Loucy (cell line): ENCODE results near the gene GABBR2.

Experiments
- H2AFZ ChIP-seq: fragments of 200-600 bp; sonication (generic); 2 replicates; pipeline ENCODE4 v1.6.0; 2016; ENCODE audit warnings: antibody characterized with exemption, mild to moderate bottlenecking, low read length, moderate library complexity
- H3F3A ChIP-seq: fragments of 200-600 bp; 2 replicates; pipeline ENCODE4 v1.6.0; 2016; ENCODE audit warnings: antibody characterized with exemption, low read depth, mild to moderate bottlenecking
- H3K27me3 ChIP-seq: fragments of 200-600 bp; sonication (generic); 2 replicates; pipeline ENCODE4 v1.6.1; 2014; ENCODE audit warnings: low read length, mild to moderate bottlenecking; ENCODE audit not compliant: insufficient read depth, poor library complexity, severe bottlenecking
- H3K36me3 ChIP-seq: fragments of 200-600 bp; sonication (generic); 2 replicates; pipeline ENCODE4 v1.6.1; 2016; ENCODE audit warnings: low read length; ENCODE audit not compliant: insufficient read depth
- H3K4me1 ChIP-seq: fragments of 200-600 bp; sonication (generic); 2 replicates; pipeline ENCODE4 v1.5.1; 2014; ENCODE audit warnings: low read length, mild to moderate bottlenecking; ENCODE audit not compliant: insufficient read depth, poor library complexity, severe bottlenecking
- H3K4me2 ChIP-seq: fragments of 200-600 bp; sonication (generic); 2 replicates; pipeline ENCODE4 v1.6.0; 2014; ENCODE audit warnings: antibody characterized with exemption, low read length, low read depth, mild to moderate bottlenecking; ENCODE audit not compliant: poor library complexity, severe bottlenecking
- H3K4me3 ChIP-seq: fragments of 200-600 bp; sonication (generic); 2 replicates; pipeline ENCODE4 v1.5.1; 2014; ENCODE audit warnings: low read length, mild to moderate bottlenecking, mixed read lengths; ENCODE audit not compliant: poor library complexity, severe bottlenecking
- H3K79me2 ChIP-seq: fragments of 200-600 bp; sonication (generic); 2 replicates; pipeline ENCODE4 v1.6.1; 2014; ENCODE audit warnings: low read length; ENCODE audit not compliant: insufficient read depth
- H3K9ac ChIP-seq: fragments of 200-600 bp; sonication (generic); 2 replicates; pipeline ENCODE4 v1.6.0; 2014; ENCODE audit warnings: mild to moderate bottlenecking, low read depth, low read length, moderate library complexity; ENCODE audit not compliant: poor library complexity, severe bottlenecking
- H3K9me2 ChIP-seq: fragments of 200-600 bp; sonication (generic); replicated peaks from 2 replicates; pipeline ENCODE4 v1.6.1; 2016; ENCODE audit warnings: low read depth, low read length, mixed read lengths
- H3K9me3 ChIP-seq: fragments of 200-600 bp; sonication (generic); 2 replicates; pipeline ENCODE4 v1.6.1; 2014; ENCODE audit warnings: mild to moderate bottlenecking, antibody characterized with exemption, low read length, low read depth; ENCODE audit not compliant: insufficient read depth
- H4K20me1 ChIP-seq: fragments of 200-600 bp; sonication (generic); 2 replicates; pipeline ENCODE4 v1.6.0; 2014; ENCODE audit warnings: antibody characterized with exemption, low read length, mild to moderate bottlenecking; ENCODE audit not compliant: insufficient read depth, poor library complexity, severe bottlenecking
- EZH2phosphoT487 ChIP-seq: fragments of 200-600 bp; IDR thresholded peaks from 2 replicates; pipeline ENCODE4 v1.6.1; 2018; ENCODE audit warnings: antibody characterized with exemption, mild to moderate bottlenecking, moderate library complexity, borderline replicate concordance
- TF ChIP-seq, protein P1 (sequence below): fragments of 200-600 bp; sonication (generic); conservative IDR thresholded peaks from 2 replicates; pipeline ENCODE4 v1.5.1; 2014; ENCODE audit warnings: mild to moderate bottlenecking, antibody characterized with exemption, low read length

The GABBR2 gene

DNA sequence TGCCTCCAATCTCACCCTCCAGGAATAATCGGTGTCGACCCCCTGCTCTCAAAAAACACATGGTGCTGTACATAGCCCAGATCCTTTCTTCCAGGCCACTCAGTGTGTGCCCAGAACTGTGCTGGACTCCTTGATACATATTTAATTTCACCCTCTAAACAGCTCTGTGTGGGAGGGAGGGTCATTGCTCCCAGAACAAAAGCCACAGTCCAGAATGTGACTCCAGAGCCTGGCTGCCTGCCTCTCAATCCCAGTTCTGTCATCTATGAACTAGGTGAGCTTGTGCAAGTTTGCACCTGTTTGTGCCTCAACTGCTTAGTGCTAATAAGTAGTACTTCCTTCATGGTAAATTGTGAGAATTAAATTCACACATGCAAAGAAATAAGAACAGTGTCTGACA, 93.1 kb downstream of the GABBR2 start:
- H3K79me2 ChIP-seq = no peaks in the 10 kb centered on the region
- H3K4me3 ChIP-seq = no peak overlapping the region
- no peaks in the 10 kb centered on the region for H3K4me1 ChIP-seq
- no peaks in the 10 kb centered on the region for H3K9me2 ChIP-seq
- H4K20me1 ChIP-seq = no peaks in the 10 kb centered on the region
- no peak overlapping the region for H3K9ac ChIP-seq
- H3F3A ChIP-seq = no peaks in the 10 kb centered on the region
- TF ChIP-seq, protein P1, sequence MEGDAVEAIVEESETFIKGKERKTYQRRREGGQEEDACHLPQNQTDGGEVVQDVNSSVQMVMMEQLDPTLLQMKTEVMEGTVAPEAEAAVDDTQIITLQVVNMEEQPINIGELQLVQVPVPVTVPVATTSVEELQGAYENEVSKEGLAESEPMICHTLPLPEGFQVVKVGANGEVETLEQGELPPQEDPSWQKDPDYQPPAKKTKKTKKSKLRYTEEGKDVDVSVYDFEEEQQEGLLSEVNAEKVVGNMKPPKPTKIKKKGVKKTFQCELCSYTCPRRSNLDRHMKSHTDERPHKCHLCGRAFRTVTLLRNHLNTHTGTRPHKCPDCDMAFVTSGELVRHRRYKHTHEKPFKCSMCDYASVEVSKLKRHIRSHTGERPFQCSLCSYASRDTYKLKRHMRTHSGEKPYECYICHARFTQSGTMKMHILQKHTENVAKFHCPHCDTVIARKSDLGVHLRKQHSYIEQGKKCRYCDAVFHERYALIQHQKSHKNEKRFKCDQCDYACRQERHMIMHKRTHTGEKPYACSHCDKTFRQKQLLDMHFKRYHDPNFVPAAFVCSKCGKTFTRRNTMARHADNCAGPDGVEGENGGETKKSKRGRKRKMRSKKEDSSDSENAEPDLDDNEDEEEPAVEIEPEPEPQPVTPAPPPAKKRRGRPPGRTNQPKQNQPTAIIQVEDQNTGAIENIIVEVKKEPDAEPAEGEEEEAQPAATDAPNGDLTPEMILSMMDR = no peak
- TF ChIP-seq EZH2phosphoT487 = no peak
- no peaks in the 10 kb centered on the region for H3K27me3 ChIP-seq
- H3K4me2 ChIP-seq = no peak overlapping the region
- no peaks in the 10 kb centered on the region for H3K36me3 ChIP-seq
- H2AFZ ChIP-seq = no peak overlapping the region
- no peaks in the 10 kb centered on the region for H3K9me3 ChIP-seq

DNA sequence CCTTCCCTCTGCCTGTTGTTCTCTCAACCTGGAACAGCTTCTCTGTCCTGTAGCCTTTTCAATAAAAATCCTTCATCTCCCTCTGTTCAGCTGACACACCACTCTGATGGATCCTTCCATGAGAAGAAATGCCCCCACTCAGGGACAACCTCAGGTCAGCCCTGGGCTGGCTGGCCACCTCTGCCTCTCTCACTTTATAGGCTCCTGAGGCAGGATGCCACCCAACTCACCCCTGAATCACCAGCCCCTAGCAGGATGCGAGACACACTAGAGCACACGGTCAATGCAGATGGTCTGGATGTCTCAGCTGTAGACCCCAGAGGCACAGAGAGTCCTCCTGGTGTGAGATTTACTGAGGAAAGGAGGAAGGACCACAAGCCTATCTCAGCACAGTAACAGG, 93.8 kb downstream of the GABBR2 start:
- H3K27me3 ChIP-seq = no peaks in the 10 kb centered on the region
- no peaks in the 10 kb centered on the region for H4K20me1 ChIP-seq
- H3K4me1 ChIP-seq = no peaks in the 10 kb centered on the region
- H3K79me2 ChIP-seq = no peaks in the 10 kb centered on the region
- no peaks in the 10 kb centered on the region for H3K36me3 ChIP-seq
- no peak overlapping the region for H3K4me2 ChIP-seq
- H3F3A ChIP-seq = no peaks in the 10 kb centered on the region
- no peak for TF ChIP-seq EZH2phosphoT487
- TF ChIP-seq, protein P1 = no peak
- no peak overlapping the region for H3K4me3 ChIP-seq
- no peaks in the 10 kb centered on the region for H3K9me2 ChIP-seq
- no peaks in the 10 kb centered on the region for H3K9me3 ChIP-seq
- no peak overlapping the region for H2AFZ ChIP-seq
- H3K9ac ChIP-seq = no peak overlapping the region

DNA sequence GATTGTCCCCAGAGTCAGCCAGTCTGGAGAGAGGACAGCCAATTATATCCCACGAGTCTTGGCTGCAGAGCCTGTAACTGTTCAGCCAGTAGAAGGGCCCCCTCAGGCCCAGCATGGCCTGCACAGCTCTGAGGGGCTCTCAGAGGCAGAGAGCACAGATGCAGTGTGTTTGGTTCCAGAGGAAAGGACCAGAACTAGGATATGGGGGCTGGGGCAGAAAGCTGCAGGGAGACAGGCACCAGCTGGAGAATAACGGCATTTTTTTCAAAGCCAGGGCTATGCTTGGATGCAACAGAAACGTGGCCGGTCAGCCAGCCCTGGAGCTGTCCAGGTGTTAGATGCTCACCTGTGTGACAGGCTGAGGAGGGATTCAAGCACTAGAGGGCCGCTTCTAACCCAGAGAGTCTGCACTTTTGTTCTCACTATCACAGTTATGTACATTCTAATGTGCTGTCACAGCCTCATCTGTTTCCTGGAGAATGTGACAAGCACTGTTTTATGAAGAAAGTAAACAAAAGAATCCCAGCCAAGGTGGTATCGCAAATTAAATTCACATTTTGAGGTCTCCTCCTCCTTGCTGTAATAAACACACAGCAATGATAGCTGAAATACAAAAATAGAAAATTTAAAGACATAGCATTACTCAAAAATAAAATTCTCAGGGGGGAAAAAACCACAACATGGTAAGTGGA, 96.5 kb downstream of the GABBR2 start:
- H3K9me2 ChIP-seq = no peaks in the 10 kb centered on the region
- H3K36me3 ChIP-seq = no peaks in the 10 kb centered on the region
- H3K9me3 ChIP-seq = no peaks in the 10 kb centered on the region
- TF ChIP-seq EZH2phosphoT487 = no peak
- TF ChIP-seq, protein P1 = no peak
- H3K4me1 ChIP-seq = no peaks in the 10 kb centered on the region
- no peak overlapping the region for H2AFZ ChIP-seq
- H3K27me3 ChIP-seq = no peaks in the 10 kb centered on the region
- no peak overlapping the region for H3K9ac ChIP-seq
- H3K79me2 ChIP-seq = no peaks in the 10 kb centered on the region
- H3K4me3 ChIP-seq = no peak overlapping the region
- H3K4me2 ChIP-seq = no peak overlapping the region
- H3F3A ChIP-seq = no peaks in the 10 kb centered on the region
- no peaks in the 10 kb centered on the region for H4K20me1 ChIP-seq
